HepG2 (cell line): ENCODE data around the gene FHDC1. TPM values are rescaled to one million over a fixed set of nuclear protein-coding genes. Genes with fewer than 3 reads are reported as not detected.

Source experiments
- ATAC-seq: fragments of 200-7000 bp; cut with Tn5 transposase; 3 replicates; pipeline ENCODE4 v1.9.1; 2020; ENCODE audit warnings: mild to moderate bottlenecking, moderate library complexity
- BruUV-seq: library from RNA; stranded (reverse); fragments of 400-500 nt; replicated peaks from 2 replicates; lab custom pipeline; 2021; lab: Mats Ljungman, UMichigan
- CTCF ChIA-PET: fragments of 300-600 bp; formaldehyde crosslinking; extraction: SDS; loops from one replicate; lab custom pipeline; 2021; ENCODE audit warnings: low total read pairs, inconsistent platforms, low intra/inter-chr PET ratio; lab: Yijun Ruan, JAX
- POLR2A ChIA-PET: fragments of 350-600 bp; sonication (Branson Sonifier 250); formaldehyde crosslinking; loops from one replicate; lab custom pipeline; 2020; ENCODE audit warnings: antibody characterized with exemption, inconsistent platforms; lab: Yijun Ruan, JAX
- DNase-seq: peaks from one replicate; pipeline ENCODE4 v3.0.0-alpha.2; 2015; ENCODE audit warnings: low spot score
- FAIRE-seq: peaks from 3 replicates; lab custom pipeline; 2011; peaks lifted over from hg19 to GRCh38; lab: Jason Lieb, UNC
- H2AFZ ChIP-seq: one replicate; pipeline ENCODE4 v1.6.1; 2011; ENCODE audit warnings: low read length, inconsistent platforms
- H3K27ac ChIP-seq: fragments of 300-600 bp; 3 replicates; pipeline ENCODE4 v1.8.0; 2011; ENCODE audit warnings: mixed run types, mild to moderate bottlenecking, mixed read lengths, low read length, inconsistent platforms; ENCODE audit not compliant: insufficient read depth; ENCODE audit errors: extremely low read length
- H3K27me3 ChIP-seq, 2 experiments: fragments of 200-600 bp in 1 of 2; 2 replicates in 1 of 2; 3 replicates in 1 of 2; pipeline versions ENCODE4 v1.6.0 to v1.8.0; 2011; ENCODE audit warnings: low read length in 2 of 2, mild to moderate bottlenecking in 2 of 2, moderate library complexity in 2 of 2, inconsistent platforms in 1 of 2; ENCODE audit not compliant: insufficient read depth in 2 of 2, control insufficient read depth in 1 of 2
- H3K36me3 ChIP-seq, 2 experiments: fragments of 200-600 bp in 1 of 2; replicated peaks in 1 of 2; 2 replicates in 1 of 2; 3 replicates in 1 of 2; pipeline versions ENCODE4 v1.5.1 to v1.8.0; 2011; ENCODE audit warnings: low read length in 2 of 2, inconsistent platforms in 1 of 2; ENCODE audit not compliant: insufficient read depth in 2 of 2, control insufficient read depth in 1 of 2
- H3K4me1 ChIP-seq: 2 replicates; pipeline ENCODE4 v1.5.1; 2012; ENCODE audit warnings: low read length, inconsistent platforms; ENCODE audit not compliant: insufficient read depth
- H3K4me2 ChIP-seq: 2 replicates; pipeline ENCODE4 v1.6.0; 2011; ENCODE audit warnings: low read depth, low read length, inconsistent platforms
- H3K4me3 ChIP-seq, 3 experiments: fragments of 200-600 bp in 1 of 3; sonication (generic), shearing (Covaris generic) in 1 of 3; replicated peaks in 1 of 3; 2 replicates each; pipeline ENCODE4 v1.5.1; 2011 to 2016; ENCODE audit warnings: low read length in 3 of 3, inconsistent platforms in 2 of 3, low read depth in 2 of 3, mild to moderate bottlenecking in 2 of 3, control low read depth in 1 of 3, mixed read lengths in 1 of 3; ENCODE audit not compliant: insufficient read depth in 1 of 3
- H3K79me2 ChIP-seq: one replicate; pipeline ENCODE4 v1.6.1; 2011; ENCODE audit warnings: low read length, inconsistent platforms; ENCODE audit not compliant: insufficient read depth
- H3K9ac ChIP-seq: 2 replicates; pipeline ENCODE4 v1.6.0; 2011; ENCODE audit warnings: mild to moderate bottlenecking, low read depth, low read length, inconsistent platforms; ENCODE audit not compliant: insufficient read depth
- H3K9me3 ChIP-seq: 2 replicates; pipeline ENCODE4 v1.5.1; 2012; ENCODE audit warnings: mild to moderate bottlenecking, low read length
- H4K20me1 ChIP-seq: 2 replicates; pipeline ENCODE4 v1.6.0; 2011; ENCODE audit warnings: inconsistent platforms, mild to moderate bottlenecking, low read length, moderate library complexity; ENCODE audit not compliant: insufficient read depth
- CCAR2 ChIP-seq: fragments of 200-400 bp; formaldehyde crosslinking; optimal IDR thresholded peaks from 2 replicates; pipeline ENCODE3; 2018; ENCODE audit warnings: low read depth, mild to moderate bottlenecking, low read length, moderate library complexity
- GRHL1 ChIP-seq: sonication (generic); formaldehyde crosslinking; conservative IDR thresholded peaks from 2 replicates; pipeline ENCODE4 v1.8.0; 2022; ENCODE audit warnings: missing genetic modification reagents
- HIVEP1 ChIP-seq: sonication (generic); formaldehyde crosslinking; IDR thresholded peaks from 2 replicates; pipeline ENCODE4 v1.4.0; 2020; ENCODE audit warnings: mild to moderate bottlenecking, missing genetic modification reagents
- NFKB2 ChIP-seq: sonication (generic); formaldehyde crosslinking; IDR thresholded peaks from 2 replicates; pipeline ENCODE4 v1.4.0; 2020; ENCODE audit warnings: missing genetic modification reagents, borderline replicate concordance
- SP1 ChIP-seq, 2 experiments: fragments of 450-650 bp in 1 of 2; sonication (generic) in 1 of 2; formaldehyde crosslinking in 1 of 2; IDR thresholded peaks; 2 replicates each; pipeline versions ENCODE4 v1.4.0 to v1.6.1; 2016 to 2020; ENCODE audit warnings: missing genetic modification reagents in 1 of 2
- ZNF746 ChIP-seq: sonication (generic); formaldehyde crosslinking; IDR thresholded peaks from 2 replicates; pipeline ENCODE4 v1.8.0; 2022; ENCODE audit warnings: mild to moderate bottlenecking, missing genetic modification reagents
- WGBS: methylation state at CpG from one replicate; pipeline ENCODE4 v1.1.6; 2017; ENCODE audit warnings: low lambda C conversion rate; 5-methylcytosine and 5-hydroxymethylcytosine counted together
- in situ Hi-C: cut with HindIII; loops from 2 replicates; pipeline ENCODE4 v1.10.0; 2017; ENCODE audit warnings: low pct_unique_long_range_greater_than_20kb; ENCODE audit not compliant: extremely low pct_ligation_motif_present
- intact Hi-C: fragments of 100-400 bp; cut with micrococcal nuclease; formaldehyde crosslinking; loops from one replicate; pipeline ENCODE4 v1.10.0; 2022; ENCODE audit not compliant: unreplicated experiment
- polyA plus RNA-seq, 8 experiments: library from polyadenylated mRNA; depleted of rRNA in 3 of 8; stranded (reverse) in 7 of 8; unstranded in 1 of 8; fragments of >200 nt; fragmentation: Illumina TruSeq in 4 of 8; extraction: Trizol in 4 of 8; gene quantifications; 2 replicates each; pipeline versions ENCODE4 v1.2.1 to v1.2.3, GENCODE V29; 2011 to 2016; ENCODE audit warnings: low read depth in 4 of 8, missing spikeins in 1 of 8, mixed read lengths in 1 of 8; ENCODE audit not compliant: insufficient read depth in 1 of 8
- total RNA-seq, 5 experiments: library from RNA; depleted of rRNA; stranded (reverse); fragments of >200 nt; fragmentation: Illumina TruSeq; extraction: Trizol; gene quantifications; 2 replicates each; pipeline ENCODE4 v1.2.3, GENCODE V29; 2016; ENCODE audit warnings: low read depth in 1 of 5

FHDC1 gene
- total and polyA plus RNA-seq, 2 of the 13 experiments (the other 11 are each of a cell fraction or from before 2014, with no cell fraction given) = 0.07 to 0.15 TPM

- TF ChIP-seq GRHL1 (CRISPR knock-in tag) (no peak), NFKB2 (CRISPR knock-in tag) (no peak), HIVEP1 (CRISPR knock-in tag) (no peak), CCAR2 (no peak)
These were observed 10.3 kb upstream of the FHDC1 start (continued) for GRCh38 chr4:152925851-152926250.

- H3K27me3 ChIP-seq = no peaks in the 10 kb centered on the region; a peak in 1 of 5 replicates
- no peak overlapping the region for H3K4me2 ChIP-seq
- H2AFZ ChIP-seq = no peak overlapping the region
- no peaks in the 10 kb centered on the region for H3K36me3 ChIP-seq
- H3K4me3 ChIP-seq = no peak overlapping the region
- H3K9me3 ChIP-seq = no peaks in the 10 kb centered on the region
- DNase-seq (no peak), FAIRE-seq (no peak), ATAC-seq (no peak)
- intact Hi-C loops = no loop called here
- CTCF ChIA-PET = no interaction called here
- no peak overlapping the region for H3K27ac ChIP-seq
- TF ChIP-seq SP1 (IDR thresholded peaks at IDR 0.05) (no peak), SP1 (CRISPR knock-in tag; IDR thresholded peaks at IDR 0.05) (no peak), ZNF746 (CRISPR knock-in tag) (no peak)
- POLR2A ChIA-PET = no interaction called here
- no peaks in the 10 kb centered on the region for H3K79me2 ChIP-seq
- no TSS peak for BruUV-seq
- in situ Hi-C loops = no loop called here
- 16% methylated on average over 4 of the region's 4 CpGs for WGBS
- peaks cover 12% of the 10 kb centered on the region; the same call in 1 of the 2 replicates for H3K4me1 ChIP-seq
- H3K9ac ChIP-seq = no peak overlapping the region
- no peaks in the 10 kb centered on the region for H4K20me1 ChIP-seq
These were observed 9.2 kb upstream of the FHDC1 start for GRCh38 chr4:152926959-152927358.
